ENCODE measurements around the gene TBCE. TPM values are rescaled to one million over a fixed set of nuclear protein-coding genes. Genes with fewer than 3 reads are reported as not detected.

Gene TBCE
- total RNA-seq, 1 donor from 2014 or later = 41.3 TPM

DNA sequence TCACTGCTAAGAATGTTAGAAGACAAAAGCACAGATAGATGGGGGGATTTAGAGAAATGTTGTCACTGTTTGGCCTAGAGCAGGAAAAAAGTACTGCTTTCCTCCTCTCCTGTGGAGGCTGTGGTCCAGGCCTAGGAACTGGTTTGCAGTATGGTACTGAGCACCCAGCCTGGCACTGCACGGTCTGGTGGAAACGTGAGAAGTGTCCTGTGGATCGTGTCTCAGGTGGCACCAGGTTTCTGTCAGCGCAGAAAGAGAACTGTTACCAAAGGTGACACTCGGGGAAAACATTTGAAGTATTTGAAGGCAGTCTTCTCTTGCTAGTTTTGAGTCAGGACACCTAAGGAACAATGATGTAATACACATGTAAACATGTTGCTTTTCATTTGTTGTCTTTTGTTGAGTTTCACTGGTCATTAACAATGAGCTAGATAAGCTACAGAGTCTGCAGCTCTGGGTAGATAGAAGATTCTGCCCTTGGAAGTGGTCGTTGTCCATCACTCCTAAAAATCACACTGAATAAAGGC, 74.0 kb downstream of the TBCE start:
- Mint-ChIP-seq H3K4me1 (no peaks in the 10 kb centered on the region), H3K9me3 (no peaks in the 10 kb centered on the region), H3K36me3 (peaks cover 25% of the 10 kb centered on the region), H3K27ac (peak overlapping the region; percentile 78), H3K27me3 (ENCODE audit: insufficient read depth, low read depth) (no peaks in the 10 kb centered on the region), H3K4me3 (no peak overlapping the region)
- Histone ChIP-seq H3K27me3 (no peaks in the 10 kb centered on the region), H3K79me2 (ENCODE audit: low read depth) (no peaks in the 10 kb centered on the region), H3F3A (ENCODE audit: low read depth) (no peaks in the 10 kb centered on the region), H3K4me1 (no peaks in the 10 kb centered on the region), H3K9ac (peak overlapping the region; percentile 32), H3K9me3 (ENCODE audit: low read depth) (no peaks in the 10 kb centered on the region), H4K20me1 (ENCODE audit: low read depth) (no peaks in the 10 kb centered on the region), H3K4me3 (no peak overlapping the region), H3K4me2 (no peak overlapping the region), H2AFZ (replicated peaks) (no peak overlapping the region), H3K27ac (no peak overlapping the region), H3K36me3 (peaks cover 6% of the 10 kb centered on the region)
- no peak for DNase-seq (ENCODE audit: low spot score)
- TF ChIP-seq EZH2 (IDR thresholded peaks at IDR 0.05) = no peak
- TF ChIP-seq, protein P1, sequence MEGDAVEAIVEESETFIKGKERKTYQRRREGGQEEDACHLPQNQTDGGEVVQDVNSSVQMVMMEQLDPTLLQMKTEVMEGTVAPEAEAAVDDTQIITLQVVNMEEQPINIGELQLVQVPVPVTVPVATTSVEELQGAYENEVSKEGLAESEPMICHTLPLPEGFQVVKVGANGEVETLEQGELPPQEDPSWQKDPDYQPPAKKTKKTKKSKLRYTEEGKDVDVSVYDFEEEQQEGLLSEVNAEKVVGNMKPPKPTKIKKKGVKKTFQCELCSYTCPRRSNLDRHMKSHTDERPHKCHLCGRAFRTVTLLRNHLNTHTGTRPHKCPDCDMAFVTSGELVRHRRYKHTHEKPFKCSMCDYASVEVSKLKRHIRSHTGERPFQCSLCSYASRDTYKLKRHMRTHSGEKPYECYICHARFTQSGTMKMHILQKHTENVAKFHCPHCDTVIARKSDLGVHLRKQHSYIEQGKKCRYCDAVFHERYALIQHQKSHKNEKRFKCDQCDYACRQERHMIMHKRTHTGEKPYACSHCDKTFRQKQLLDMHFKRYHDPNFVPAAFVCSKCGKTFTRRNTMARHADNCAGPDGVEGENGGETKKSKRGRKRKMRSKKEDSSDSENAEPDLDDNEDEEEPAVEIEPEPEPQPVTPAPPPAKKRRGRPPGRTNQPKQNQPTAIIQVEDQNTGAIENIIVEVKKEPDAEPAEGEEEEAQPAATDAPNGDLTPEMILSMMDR (IDR thresholded peaks at IDR 0.05) = no peak
- no peak for TF ChIP-seq EZH2phosphoT487 (IDR thresholded peaks at IDR 0.05)

- Histone ChIP-seq H3K36me3 (peaks cover 6% of the 10 kb centered on the region), H3K27ac (no peak overlapping the region), H3K4me1 (no peaks in the 10 kb centered on the region), H3K4me3 (no peak overlapping the region), H3K9me3 (ENCODE audit: low read depth) (no peaks in the 10 kb centered on the region), H3K79me2 (ENCODE audit: low read depth) (no peaks in the 10 kb centered on the region), H3K4me2 (no peak overlapping the region), H3F3A (ENCODE audit: low read depth) (no peaks in the 10 kb centered on the region), H2AFZ (replicated peaks) (no peak overlapping the region), H4K20me1 (ENCODE audit: low read depth) (no peaks in the 10 kb centered on the region), H3K9ac (no peak overlapping the region), H3K27me3 (no peaks in the 10 kb centered on the region)
- H3K27ac Mint-ChIP-seq = no peak overlapping the region
- H3K9me3 Mint-ChIP-seq = no peaks in the 10 kb centered on the region
- H3K27me3 Mint-ChIP-seq (ENCODE audit: insufficient read depth, low read depth) = no peaks in the 10 kb centered on the region
- TF ChIP-seq EZH2phosphoT487 (IDR thresholded peaks at IDR 0.05) (no peak), EZH2 (IDR thresholded peaks at IDR 0.05) (no peak)
- TF ChIP-seq, protein P1 (IDR thresholded peaks at IDR 0.05) = no peak
- no peak for DNase-seq (ENCODE audit: low spot score)
- H3K4me1 Mint-ChIP-seq = no peaks in the 10 kb centered on the region
- H3K4me3 Mint-ChIP-seq = no peak overlapping the region
- H3K36me3 Mint-ChIP-seq = peaks cover 25% of the 10 kb centered on the region
Observed at GRCh38 chr1:235442788-235443429, 75.7 kb downstream of the TBCE start.

- peaks cover 16% of the 10 kb centered on the region for H3K36me3 Mint-ChIP-seq
- no peaks in the 10 kb centered on the region for H3K79me2 ChIP-seq (ENCODE audit: low read depth)
- H3K9me3 Mint-ChIP-seq = no peaks in the 10 kb centered on the region
- no peak overlapping the region for H3K4me3 Mint-ChIP-seq
- no peak for DNase-seq (ENCODE audit: low spot score)
- no peaks in the 10 kb centered on the region for H3K27me3 ChIP-seq
- H3K27ac ChIP-seq = no peak overlapping the region
- no peaks in the 10 kb centered on the region for H3K27me3 Mint-ChIP-seq (ENCODE audit: insufficient read depth, low read depth)
- H2AFZ ChIP-seq (replicated peaks) = no peak overlapping the region
- TF ChIP-seq EZH2 (IDR thresholded peaks at IDR 0.05) = no peak
- no peak for TF ChIP-seq EZH2phosphoT487 (IDR thresholded peaks at IDR 0.05)
- TF ChIP-seq, protein P1 (IDR thresholded peaks at IDR 0.05) = no peak
- H3K4me1 ChIP-seq = no peaks in the 10 kb centered on the region
- H3K9me3 ChIP-seq (ENCODE audit: low read depth) = no peaks in the 10 kb centered on the region
- no peak overlapping the region for H3K9ac ChIP-seq
- H3K4me3 ChIP-seq = no peak overlapping the region
- no peaks in the 10 kb centered on the region for H4K20me1 ChIP-seq (ENCODE audit: low read depth)
- H3K4me1 Mint-ChIP-seq = no peaks in the 10 kb centered on the region
- peaks cover 5% of the 10 kb centered on the region for H3K36me3 ChIP-seq
- H3F3A ChIP-seq (ENCODE audit: low read depth) = no peaks in the 10 kb centered on the region
- H3K4me2 ChIP-seq = no peak overlapping the region
- H3K27ac Mint-ChIP-seq = no peak overlapping the region
Observed at GRCh38 chr1:235448616-235449015, 81.4 kb downstream of the TBCE start.

All from neural progenitor cell (in vitro differentiated cells).